ENCODE measurements around the gene GPR37L1.
"Not testable (repeated sequence)": the region's sequence is repeated elsewhere in the genome, so short reads cannot be mapped to it uniquely, and the experiment has no call there.

Gene GPR37L1

GRCh38 chr1:202167708-202168415, 45.1 kb downstream of the GPR37L1 start:
- DNase-seq (ENCODE audit: low read depth in 2 of 2): no peak

- DNase-seq (ENCODE audit: low read depth in 2 of 2): no peak
Measured at GRCh38 chr1:202168861-202169260, 46.1 kb downstream of the GPR37L1 start.

GRCh38 chr1:202170726-202171125, 48.0 kb downstream of the GPR37L1 start:
- DNase-seq (ENCODE audit: low read depth in 2 of 2): no peak

- no peak for DNase-seq (ENCODE audit: low read depth in 2 of 2)
Measured at GRCh38 chr1:202171292-202172014, 48.7 kb downstream of the GPR37L1 start.

- DNase-seq (ENCODE audit: low read depth in 2 of 2): no peak
Measured at GRCh38 chr1:202172015-202172355, 49.3 kb downstream of the GPR37L1 start.

GRCh38 chr1:202173993-202174392, 51.3 kb downstream of the GPR37L1 start:
- DNase-seq (ENCODE audit: low read depth in 2 of 2): no peak

GRCh38 chr1:202176949-202177927, 54.5 kb downstream of the GPR37L1 start:
- no peak for DNase-seq (ENCODE audit: low read depth in 2 of 2)

- no peak for DNase-seq (ENCODE audit: low read depth in 2 of 2)
Measured at GRCh38 chr1:202179828-202180750, 57.4 kb downstream of the GPR37L1 start.

- not testable (repeated sequence) for DNase-seq (ENCODE audit: low read depth in 2 of 2)
Measured at GRCh38 chr1:202180751-202181139, 58.0 kb downstream of the GPR37L1 start.

GRCh38 chr1:202181586-202181985, 58.9 kb downstream of the GPR37L1 start:
- DNase-seq (ENCODE audit: low read depth in 2 of 2): no peak

GRCh38 chr1:202182040-202182877, 59.5 kb downstream of the GPR37L1 start:
- DNase-seq (ENCODE audit: low read depth in 2 of 2): no peak
